ENCODE results near the gene UPK2.

UPK2 gene

GRCh38 chr11:118956094-118956846 is at the start of gene UPK2:
Gene UPK2, plus strand, starts transcription at chr11:118956298. Its CDS starts 53 bp downstream, at chr11:118956351.
- DNase-seq (ENCODE audit: low spot score) (peak; percentile 61), FAIRE-seq (no peak)

- FAIRE-seq (no peak), DNase-seq (ENCODE audit: low spot score) (peak; percentile 46)
Observed at GRCh38 chr11:118907051-118908042, 48.8 kb upstream of the UPK2 start.

GRCh38 chr11:118908264-118908663 is 47.8 kb upstream of the UPK2 start:
- DNase-seq (ENCODE audit: low spot score) (no peak), FAIRE-seq (no peak)

GRCh38 chr11:118908901-118909618 is 47.0 kb upstream of the UPK2 start:
- DNase-seq (ENCODE audit: low spot score) (peak; percentile 74), FAIRE-seq (no peak)

GRCh38 chr11:118909619-118910308 is 46.3 kb upstream of the UPK2 start:
- DNase-seq (ENCODE audit: low spot score): no peak
- no peak for FAIRE-seq

- FAIRE-seq: no peak
- peak; percentile 84 for DNase-seq (ENCODE audit: low spot score)
Observed at GRCh38 chr11:118910309-118911112, 45.6 kb upstream of the UPK2 start.

- peak; percentile 63 for DNase-seq (ENCODE audit: low spot score)
Observed at GRCh38 chr11:118911113-118911879, 44.8 kb upstream of the UPK2 start.

GRCh38 chr11:118911880-118912741 is 44.0 kb upstream of the UPK2 start:
- DNase-seq (ENCODE audit: low spot score): peak; percentile 85
- peak; percentile 62 for FAIRE-seq

More at GRCh38 chr11:118911113-118911879, 44.8 kb upstream of the UPK2 start:
- FAIRE-seq: no peak

- DNase-seq (ENCODE audit: low spot score) (no peak), FAIRE-seq (no peak)
Observed at GRCh38 chr11:118912742-118913410, 43.2 kb upstream of the UPK2 start.

- no peak for DNase-seq (ENCODE audit: low spot score)
Observed at GRCh38 chr11:118913411-118914125, 42.5 kb upstream of the UPK2 start.

GRCh38 chr11:118914178-118914918 is 41.8 kb upstream of the UPK2 start:
- FAIRE-seq (no peak), DNase-seq (ENCODE audit: low spot score) (peak; percentile 43)

More at GRCh38 chr11:118913411-118914125, 42.5 kb upstream of the UPK2 start:
- FAIRE-seq: no peak

GRCh38 chr11:118914987-118915386 is 41.1 kb upstream of the UPK2 start:
- DNase-seq (ENCODE audit: low spot score) (no peak), FAIRE-seq (peak; percentile 77)

GRCh38 chr11:118915396-118915795 is 40.7 kb upstream of the UPK2 start:
- FAIRE-seq: no peak
- no peak for DNase-seq (ENCODE audit: low spot score)

GRCh38 chr11:118915941-118916841 is 39.9 kb upstream of the UPK2 start:
- DNase-seq (ENCODE audit: low spot score) (no peak), FAIRE-seq (no peak)

- DNase-seq (ENCODE audit: low spot score) (no peak), FAIRE-seq (no peak)
Observed at GRCh38 chr11:118916842-118917388, 39.2 kb upstream of the UPK2 start.

All from RCC 7860 (cell line).